Occipital lobe (tissue), 2 donors: Measurements from ENCODE around the gene FURIN. TPM values are rescaled to one million over a fixed set of nuclear protein-coding genes. Genes with fewer than 3 reads are reported as not detected.
"Not testable (repeated sequence)": the region's sequence is repeated elsewhere in the genome, so short reads cannot be mapped to it uniquely, and the experiment has no call there.

Experiments
- DNase-seq: peaks from one replicate; lab custom pipeline; 2025; lab: John Stamatoyannopoulos, UW
- total RNA-seq: library from RNA; depleted of rRNA; stranded (reverse); fragments of >200 nt; gene quantifications from one replicate; pipeline ENCODE4 v1.2.3, GENCODE V29; 2014

The FURIN gene
- total RNA-seq, 1 donor from 2014 or later: 8.7 TPM

DNA sequence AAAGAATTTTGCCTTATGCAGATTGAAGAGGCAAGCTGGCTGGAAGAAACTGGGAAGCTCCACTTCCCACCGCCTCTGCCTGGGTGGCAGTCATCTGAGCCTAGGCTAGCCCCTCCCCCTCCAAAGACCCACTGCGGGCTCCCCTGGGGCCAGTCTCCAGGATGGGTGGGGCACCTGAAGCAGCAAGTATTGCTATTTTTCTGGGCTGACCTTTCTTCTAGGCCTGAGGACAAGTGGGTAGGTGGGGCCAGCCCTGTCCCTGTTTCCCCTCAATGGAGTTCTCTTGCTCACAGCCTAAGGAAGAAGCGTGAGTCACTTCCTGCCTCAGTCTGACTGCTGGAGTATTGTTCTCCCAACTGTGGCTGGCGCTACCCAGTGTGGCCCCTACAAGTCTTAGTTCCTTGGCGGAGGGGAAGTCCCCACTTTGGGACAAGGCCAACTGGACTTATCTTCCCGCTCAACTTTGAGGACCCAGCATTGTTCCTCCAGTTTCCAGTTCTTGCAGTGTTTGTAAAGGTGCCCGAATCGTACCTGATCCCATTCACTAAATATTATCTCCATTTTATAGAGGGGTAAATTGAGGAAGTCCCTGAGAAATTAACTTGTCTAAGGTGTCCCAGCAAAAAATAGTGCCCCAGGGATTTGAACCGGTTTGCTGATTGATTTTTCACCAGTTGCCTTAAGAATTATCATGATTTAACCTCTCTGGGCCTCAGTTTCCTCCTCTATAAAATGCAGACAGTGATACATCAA is 1.4 kb downstream of the FURIN start:
- peak; percentile 40 for DNase-seq

DNA sequence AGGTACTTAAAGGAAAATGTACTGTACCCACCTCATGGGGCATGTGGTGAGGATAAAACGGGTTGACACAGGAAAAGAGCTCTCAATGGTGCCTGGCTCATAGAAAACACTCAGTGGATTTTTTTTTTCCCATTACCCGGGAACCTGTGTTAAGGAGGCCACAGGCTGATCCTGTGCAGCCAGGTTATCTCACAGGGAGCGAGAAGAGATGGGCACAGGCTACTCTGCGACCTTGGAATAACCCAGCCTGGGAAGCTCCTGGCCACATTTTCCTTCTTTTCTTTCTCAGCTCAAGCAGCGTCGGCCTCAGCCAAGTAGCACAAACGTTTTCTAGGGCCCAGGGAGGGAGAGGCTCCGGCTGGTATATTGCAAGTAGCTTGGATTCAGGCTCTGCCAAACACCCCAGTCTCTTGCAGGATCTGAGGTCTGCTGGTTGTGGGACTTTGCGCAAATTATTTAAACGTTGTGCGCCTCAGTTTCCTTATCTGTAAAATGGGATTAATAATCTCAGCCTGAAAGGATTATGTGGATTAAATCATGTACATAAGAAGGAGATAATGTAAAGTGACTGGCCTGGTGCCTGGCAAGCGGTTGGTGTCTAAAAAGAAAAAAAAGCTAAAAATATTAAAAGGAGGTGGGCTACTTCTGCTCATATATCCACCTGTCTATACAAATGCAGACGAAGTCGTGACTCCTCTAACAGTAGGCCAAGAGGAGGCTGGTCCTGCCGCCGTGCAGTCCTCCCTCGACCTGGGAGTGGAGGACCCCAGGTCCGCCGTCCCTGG is 2.2 kb downstream of the FURIN start:
- no peak for DNase-seq

DNA sequence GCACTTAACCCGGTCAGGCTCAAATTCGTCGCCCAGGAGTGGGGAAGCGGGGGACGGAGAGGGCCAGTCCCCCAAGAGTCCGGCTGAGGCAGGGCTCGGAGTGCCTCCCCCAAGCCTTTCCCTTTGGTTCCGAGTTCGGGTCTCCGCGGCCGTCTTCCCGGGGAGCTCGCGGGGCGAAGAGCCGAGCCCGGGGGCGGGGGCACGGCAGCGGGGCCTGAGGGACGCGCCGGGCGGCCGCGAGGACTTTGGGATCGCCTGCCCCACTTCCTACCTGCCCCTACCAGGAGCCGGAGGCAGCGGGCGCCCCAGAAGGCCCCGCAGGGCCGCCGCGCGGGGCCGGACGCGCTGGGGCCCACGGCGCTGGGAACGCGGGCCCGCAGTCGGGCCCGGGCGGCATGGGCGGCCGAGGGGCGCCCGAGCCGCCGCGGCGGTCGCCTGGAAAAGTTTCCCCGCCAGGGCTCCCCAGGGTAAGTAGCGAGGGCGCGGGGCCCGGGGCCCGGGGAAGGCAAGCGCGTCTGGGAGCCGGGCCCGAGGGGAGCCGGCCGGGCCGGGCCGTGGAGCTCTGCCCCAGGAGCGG is 2.8 kb downstream of the FURIN start:
- no peak for DNase-seq

DNA sequence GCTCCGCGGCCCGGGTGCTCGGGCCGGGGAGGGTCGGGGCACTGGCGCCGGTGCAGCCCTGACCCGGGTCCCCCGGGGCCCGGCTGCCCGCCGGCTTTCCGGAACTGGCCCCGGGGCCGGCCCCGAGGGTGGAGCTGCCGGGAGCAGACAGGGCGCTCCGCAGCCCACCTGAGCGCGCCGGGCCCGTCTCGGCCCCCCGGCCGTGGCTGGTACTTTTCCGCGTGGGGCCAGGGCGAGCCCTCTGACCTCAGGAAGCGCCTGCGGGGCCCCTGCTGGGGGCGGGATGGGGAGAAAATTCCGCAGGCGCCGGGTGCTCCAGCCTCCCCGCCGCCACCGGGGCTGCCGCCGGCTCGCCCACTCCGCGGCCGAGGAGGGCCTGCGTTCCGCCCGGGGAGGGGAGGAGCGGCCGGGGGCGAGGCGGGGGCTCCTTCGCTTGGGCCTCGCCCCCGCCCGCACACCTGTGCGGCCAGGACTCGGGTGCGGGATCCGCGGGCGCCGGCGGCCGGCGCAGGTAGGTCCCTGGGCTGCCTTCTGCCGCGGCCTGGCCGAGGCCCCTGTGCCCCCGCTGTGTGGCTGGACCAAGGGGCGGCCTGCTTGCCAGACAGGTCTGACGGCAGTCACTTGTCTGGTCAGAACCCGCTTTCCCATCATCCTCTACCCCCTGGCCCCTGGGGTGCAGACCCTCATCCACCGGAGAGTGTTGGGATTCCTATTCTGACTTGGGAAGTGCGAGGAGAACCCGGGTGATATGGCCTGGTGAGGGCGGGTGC is 3.5 kb downstream of the FURIN start:
- no peak for DNase-seq

DNA sequence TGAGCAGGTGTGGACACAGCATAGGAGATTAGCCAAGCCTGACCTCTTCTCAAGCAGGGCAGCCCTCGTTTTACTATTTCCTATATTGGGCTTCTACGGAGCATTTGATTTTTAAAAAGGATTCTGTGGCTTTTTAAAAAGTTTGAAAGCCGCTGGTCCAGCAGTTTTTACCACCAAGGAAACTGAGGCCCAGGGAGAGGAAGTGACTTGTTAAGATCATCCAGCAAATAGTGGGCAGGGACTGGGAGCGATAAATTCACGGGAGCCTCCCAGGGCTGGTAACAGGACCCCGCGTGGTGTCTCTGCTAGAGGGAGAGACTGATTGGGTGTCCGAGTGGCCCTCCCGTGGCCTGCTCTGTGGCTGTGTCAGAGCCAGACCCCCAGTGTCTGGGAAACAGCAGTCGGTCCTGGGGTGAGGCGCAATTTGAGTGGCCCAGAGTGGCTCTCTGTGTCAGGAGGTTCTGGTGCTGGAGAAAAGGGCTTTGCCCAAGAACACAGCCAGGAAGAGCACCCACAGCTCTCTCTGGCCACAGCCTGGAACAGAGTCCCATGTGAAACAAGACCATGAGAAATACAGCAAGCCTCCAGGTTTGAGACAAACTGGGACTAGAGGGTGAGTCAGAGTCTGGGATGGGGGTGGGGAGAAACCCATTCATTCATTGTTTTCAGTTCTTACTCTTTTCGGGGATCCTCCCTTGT is 4.2 kb downstream of the FURIN start:
- DNase-seq: no peak

DNA sequence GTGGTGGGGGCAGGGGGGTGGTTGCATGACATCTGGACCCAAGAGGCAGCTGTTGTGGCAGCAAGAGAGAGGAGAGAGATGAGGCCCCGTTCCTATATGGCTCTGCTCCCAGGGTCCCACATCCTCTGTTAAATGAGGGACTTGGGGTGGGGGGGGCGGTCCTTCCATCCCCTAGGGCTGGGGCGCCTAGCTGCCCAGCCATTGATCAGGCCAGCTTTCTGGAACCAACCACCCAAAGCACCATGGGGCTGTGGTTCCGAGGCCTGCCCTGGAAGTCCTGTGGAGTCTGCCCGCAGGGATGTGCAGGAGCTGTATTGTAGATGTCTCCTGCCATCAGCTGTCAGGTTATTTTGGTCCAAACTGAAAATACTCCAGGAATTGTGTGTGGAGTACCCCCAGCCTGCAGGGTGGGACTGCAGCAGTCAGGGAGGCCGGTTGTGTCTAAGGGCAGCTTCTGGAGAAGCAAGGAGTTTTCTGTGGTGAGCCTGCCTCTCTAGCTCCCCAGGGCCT is 5.2 kb downstream of the FURIN start:
- DNase-seq: no peak

DNA sequence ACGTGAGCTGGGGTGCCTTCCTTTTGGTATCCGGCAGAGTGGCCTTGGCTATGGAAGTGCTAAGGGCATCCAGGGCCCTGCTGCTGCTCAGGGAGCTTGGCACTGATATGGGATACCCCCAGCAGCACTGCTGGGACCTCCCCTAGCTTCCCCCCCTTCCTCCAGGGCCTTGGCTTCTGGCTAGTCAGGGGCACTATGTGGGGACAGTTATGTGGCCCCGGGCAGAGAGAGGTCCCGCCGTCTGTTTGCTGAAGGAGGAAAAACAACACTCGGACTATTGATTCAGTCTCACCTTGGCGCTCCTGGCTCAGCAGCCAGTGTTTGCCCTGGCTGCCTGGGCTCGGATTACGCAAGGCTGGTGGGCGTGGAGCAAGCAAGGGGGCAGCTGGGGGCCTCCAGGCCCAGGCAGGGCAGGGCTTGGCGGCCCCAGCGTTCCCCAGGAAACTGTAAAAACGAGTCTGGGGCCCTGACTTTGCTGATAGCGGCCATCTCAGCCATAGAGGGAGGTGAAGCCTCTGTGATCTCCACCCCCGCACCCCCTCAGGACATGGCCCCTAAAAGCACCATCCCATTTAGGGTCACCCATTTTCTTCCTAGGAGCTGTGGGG is 5.7 kb downstream of the FURIN start:
- DNase-seq: no peak

DNA sequence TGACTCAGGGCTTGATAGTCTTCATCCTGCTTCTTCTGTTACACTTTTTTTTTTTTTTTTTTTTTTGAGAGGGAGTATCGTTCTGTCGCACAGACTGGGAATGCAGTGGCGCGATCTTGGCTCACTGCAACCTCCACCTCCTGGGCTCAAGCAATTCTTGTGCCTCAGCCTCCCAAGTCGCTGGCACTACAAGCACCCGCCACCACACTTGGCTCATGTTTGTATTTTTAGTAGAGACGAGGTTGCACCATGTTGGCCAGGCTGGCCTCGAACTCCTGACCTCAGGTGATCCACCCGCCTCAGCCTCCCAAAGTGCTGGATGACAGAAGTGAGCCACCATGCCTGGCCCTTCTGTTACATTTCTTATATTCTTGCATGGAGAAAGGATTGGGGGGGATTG is 6.6 kb downstream of the FURIN start:
- DNase-seq: not testable (repeated sequence)

DNA sequence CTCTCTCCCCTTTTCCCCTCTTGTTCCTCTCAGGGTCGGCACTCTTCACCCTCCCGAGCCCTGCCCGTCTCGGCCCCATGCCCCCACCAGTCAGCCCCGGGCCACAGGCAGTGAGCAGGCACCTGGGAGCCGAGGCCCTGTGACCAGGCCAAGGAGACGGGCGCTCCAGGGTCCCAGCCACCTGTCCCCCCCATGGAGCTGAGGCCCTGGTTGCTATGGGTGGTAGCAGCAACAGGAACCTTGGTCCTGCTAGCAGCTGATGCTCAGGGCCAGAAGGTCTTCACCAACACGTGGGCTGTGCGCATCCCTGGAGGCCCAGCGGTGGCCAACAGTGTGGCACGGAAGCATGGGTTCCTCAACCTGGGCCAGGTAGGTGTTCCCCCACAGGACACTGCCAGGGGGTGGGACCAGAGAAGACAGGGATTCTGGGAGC is 7.2 kb downstream of the FURIN start:
- DNase-seq: no peak

DNA sequence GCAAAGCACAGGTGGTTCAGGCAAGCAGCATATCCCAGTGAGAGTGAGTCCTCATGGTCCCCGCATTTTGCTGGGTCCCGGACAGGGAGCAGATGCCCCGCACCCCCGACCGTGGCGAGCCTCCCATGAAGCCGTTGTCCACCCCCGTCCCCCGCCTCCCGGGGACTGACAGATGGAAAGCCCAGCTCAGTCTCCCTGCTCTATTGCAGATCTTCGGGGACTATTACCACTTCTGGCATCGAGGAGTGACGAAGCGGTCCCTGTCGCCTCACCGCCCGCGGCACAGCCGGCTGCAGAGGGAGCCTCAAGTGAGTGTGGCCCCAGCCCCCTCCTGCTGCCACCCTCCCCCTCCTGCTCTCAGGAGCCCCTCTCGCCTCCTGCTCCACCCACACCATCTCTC is 7.7 kb downstream of the FURIN start:
- peak; percentile 26 for DNase-seq

DNA sequence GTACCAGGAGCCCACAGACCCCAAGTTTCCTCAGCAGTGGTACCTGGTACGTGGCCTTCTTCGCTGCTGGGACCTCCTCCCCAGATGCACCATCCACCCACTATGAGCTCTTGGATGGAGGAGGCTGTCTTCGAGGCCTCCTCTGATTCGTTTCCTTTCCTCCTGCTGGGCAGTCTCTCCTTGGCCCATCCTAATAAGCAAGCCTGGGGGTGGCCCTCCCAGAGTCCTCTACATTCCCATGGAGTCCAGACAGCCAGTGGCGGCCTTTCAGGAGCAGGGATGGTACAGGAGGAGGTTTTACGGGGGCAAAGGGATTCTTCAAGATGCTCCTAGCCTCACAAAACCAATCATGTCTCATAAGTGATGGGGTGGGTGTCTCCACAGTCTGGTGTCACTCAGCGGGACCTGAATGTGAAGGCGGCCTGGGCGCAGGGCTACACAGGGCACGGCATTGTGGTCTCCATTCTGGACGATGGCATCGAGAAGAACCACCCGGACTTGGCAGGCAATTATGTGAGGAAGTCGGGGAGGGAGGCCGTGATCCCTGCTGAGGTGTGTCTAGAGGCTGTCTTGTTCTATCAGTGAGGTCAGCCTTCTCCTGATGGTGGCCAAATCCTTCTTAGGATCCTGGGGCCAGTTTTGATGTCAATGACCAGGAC is 8.3 kb downstream of the FURIN start:
- no peak for DNase-seq

DNA sequence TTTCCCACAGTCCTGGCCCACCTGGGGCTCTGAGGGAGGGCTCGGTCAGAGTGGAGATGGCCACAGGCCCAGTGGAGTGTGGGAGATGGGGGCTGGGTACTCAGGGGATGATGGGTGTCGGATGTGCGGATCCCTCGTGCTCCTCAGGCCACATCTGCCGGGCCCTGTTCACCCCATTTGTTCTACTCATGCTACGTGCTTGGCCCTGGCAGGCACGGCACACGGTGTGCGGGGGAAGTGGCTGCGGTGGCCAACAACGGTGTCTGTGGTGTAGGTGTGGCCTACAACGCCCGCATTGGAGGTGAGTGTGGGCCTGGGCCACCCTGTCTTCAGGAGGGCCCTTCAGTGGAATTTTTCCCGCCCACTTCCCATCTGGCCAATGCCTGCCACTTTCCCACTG is 8.9 kb downstream of the FURIN start:
- no peak for DNase-seq

DNA sequence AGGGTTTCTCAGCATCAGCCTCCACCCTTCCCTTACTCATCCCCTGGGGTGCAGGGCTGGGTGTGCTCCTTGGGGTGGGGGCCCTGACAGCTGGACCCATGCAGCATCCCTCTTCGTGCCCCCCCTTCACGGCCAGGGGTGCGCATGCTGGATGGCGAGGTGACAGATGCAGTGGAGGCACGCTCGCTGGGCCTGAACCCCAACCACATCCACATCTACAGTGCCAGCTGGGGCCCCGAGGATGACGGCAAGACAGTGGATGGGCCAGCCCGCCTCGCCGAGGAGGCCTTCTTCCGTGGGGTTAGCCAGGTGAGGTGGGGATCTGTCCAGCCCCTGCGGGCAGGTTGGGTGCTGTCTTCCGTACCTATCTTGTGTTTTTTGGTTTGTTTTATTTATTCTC is 9.6 kb downstream of the FURIN start:
- DNase-seq: no peak

DNA sequence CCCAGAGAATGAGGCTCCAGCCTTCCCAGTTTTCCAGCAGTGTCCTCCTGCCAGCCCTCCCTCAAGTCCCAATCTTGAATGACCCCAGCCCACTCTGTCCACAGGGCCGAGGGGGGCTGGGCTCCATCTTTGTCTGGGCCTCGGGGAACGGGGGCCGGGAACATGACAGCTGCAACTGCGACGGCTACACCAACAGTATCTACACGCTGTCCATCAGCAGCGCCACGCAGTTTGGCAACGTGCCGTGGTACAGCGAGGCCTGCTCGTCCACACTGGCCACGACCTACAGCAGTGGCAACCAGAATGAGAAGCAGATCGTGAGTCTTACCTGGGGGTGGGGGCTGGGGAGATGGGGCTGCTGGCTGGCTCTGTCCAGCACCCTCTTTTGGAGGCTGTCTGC is 10.3 kb downstream of the FURIN start:
- DNase-seq: no peak

DNA sequence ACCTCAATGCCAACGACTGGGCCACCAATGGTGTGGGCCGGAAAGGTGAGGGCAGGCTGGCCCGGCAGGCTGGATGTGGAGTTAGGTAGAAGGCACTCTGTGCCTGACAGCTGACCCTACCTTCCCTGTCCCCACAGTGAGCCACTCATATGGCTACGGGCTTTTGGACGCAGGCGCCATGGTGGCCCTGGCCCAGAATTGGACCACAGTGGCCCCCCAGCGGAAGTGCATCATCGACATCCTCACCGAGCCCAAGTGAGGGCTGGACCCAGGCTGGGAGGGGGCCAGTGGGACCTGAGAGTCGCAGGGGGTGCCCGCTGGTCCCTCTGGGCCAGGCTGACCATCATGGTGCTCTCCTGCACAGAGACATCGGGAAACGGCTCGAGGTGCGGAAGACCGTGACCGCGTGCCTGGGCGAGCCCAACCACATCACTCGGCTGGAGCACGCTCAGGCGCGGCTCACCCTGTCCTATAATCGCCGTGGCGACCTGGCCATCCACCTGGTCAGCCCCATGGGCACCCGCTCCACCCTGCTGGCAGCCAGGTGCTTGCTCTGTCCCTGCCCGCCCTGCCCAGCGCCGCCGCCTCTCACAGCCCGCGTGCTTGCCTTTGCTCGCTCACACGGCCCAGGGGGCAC is 11.5 kb downstream of the FURIN start:
- DNase-seq: no peak

DNA sequence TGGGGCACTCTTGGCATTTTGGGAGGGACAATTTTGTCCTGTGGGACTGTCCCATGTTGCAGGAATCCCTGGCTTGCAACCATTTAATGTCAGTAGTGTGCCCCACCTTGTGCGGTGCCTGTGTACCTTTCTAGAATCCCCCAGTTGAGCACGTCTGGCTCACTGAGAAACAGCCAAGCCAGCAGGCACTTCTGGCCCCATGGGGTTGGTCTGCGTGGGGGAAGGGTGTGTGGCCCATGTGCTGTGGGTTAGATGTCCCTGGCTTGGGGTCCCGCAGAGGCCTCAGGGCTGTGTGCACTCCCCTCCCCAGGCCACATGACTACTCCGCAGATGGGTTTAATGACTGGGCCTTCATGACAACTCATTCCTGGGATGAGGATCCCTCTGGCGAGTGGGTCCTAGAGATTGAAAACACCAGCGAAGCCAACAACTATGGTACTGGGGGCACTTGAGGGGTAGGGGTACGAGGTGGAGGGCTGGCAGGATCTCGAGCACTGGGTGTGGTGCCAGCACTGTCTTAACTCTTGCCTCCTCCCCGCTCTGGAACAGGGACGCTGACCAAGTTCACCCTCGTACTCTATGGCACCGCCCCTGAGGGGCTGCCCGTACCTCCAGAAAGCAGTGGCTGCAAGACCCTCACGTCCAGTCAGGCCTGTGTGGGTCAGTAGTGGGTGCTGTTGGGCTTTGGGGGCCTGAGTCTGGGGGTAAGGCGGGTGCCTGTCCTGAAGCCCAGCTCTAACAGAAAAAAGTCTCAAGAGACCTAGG is 12.2 kb downstream of the FURIN start:
- DNase-seq: no peak

DNA sequence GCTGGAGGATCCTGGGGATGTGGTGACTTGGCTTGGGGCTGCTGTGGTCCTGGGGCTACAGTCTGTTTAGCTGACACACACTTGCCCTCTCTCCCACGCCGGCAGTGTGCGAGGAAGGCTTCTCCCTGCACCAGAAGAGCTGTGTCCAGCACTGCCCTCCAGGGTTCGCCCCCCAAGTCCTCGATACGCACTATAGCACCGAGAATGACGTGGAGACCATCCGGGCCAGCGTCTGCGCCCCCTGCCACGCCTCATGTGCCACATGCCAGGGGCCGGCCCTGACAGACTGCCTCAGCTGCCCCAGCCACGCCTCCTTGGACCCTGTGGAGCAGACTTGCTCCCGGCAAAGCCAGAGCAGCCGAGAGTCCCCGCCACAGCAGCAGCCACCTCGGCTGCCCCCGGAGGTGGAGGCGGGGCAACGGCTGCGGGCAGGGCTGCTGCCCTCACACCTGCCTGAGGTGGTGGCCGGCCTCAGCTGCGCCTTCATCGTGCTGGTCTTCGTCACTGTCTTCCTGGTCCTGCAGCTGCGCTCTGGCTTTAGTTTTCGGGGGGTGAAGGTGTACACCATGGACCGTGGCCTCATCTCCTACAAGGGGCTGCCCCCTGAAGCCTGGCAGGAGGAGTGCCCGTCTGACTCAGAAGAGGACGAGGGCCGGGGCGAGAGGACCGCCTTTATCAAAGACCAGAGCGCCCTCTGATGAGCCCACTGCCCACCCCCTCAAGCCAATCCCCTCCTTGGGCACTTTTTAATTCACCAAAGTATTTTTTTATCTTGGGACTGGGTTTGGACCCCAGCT is 13.0 kb downstream of the FURIN start:
- DNase-seq: no peak
